CD14-positive monocyte (primary cell): ENCODE measurements around the gene CALR. TPM values are rescaled to one million over a fixed set of nuclear protein-coding genes. Genes with fewer than 3 reads are reported as not detected.

Experiments
- DNase-seq, 3 donors: peaks; one replicate each; pipeline ENCODE4 v3.0.0-alpha.2; 2011 to 2022
- H2AFZ ChIP-seq: 2 replicates; pipeline ENCODE4 v1.6.0; 2012; ENCODE audit warnings: mild to moderate bottlenecking, low read depth, low read length, inconsistent platforms; ENCODE audit not compliant: insufficient read depth, poor library complexity, severe bottlenecking
- H3K27ac ChIP-seq, 2 donors: 1 replicate in 1 of 2; 2 replicates in 1 of 2; pipeline ENCODE4 v1.5.1; 2012 to 2013; ENCODE audit warnings: low read length in 2 of 2, control low read depth in 1 of 2, inconsistent platforms in 1 of 2, low read depth in 1 of 2, mild to moderate bottlenecking in 1 of 2
- H3K27me3 ChIP-seq, 2 donors: one replicate each; pipeline versions ENCODE4 v1.6.0 to v1.6.1; 2011 to 2013; ENCODE audit warnings: low read length in 2 of 2; ENCODE audit not compliant: control insufficient read depth in 2 of 2, insufficient read depth in 2 of 2
- H3K36me3 ChIP-seq, 2 donors: replicated peaks in 1 of 2; 1 replicate in 1 of 2; 2 replicates in 1 of 2; pipeline versions ENCODE4 v1.5.1 to v1.6.1; 2012 to 2013; ENCODE audit warnings: low read length in 2 of 2, control low read depth in 1 of 2, inconsistent platforms in 1 of 2, mild to moderate bottlenecking in 1 of 2; ENCODE audit not compliant: insufficient read depth in 2 of 2, control insufficient read depth in 1 of 2
- H3K4me1 ChIP-seq, 2 donors: 1 replicate in 1 of 2; 2 replicates in 1 of 2; pipeline versions ENCODE4 v1.5.1 to v1.6.1; 2012 to 2013; ENCODE audit warnings: low read length in 2 of 2, control low read depth in 1 of 2, inconsistent platforms in 1 of 2, mild to moderate bottlenecking in 1 of 2, moderate library complexity in 1 of 2; ENCODE audit not compliant: insufficient read depth in 2 of 2, control insufficient read depth in 1 of 2
- H3K4me2 ChIP-seq: replicated peaks from 2 replicates; pipeline ENCODE3; 2012; ENCODE audit warnings: low read length, moderate library complexity, mild to moderate bottlenecking; ENCODE audit not compliant: poor library complexity, severe bottlenecking; ENCODE audit errors: extremely low read depth
- H3K4me3 ChIP-seq, 3 experiments: fragments of 200-600 bp in 1 of 3; sonication (generic) in 1 of 3; replicated peaks in 1 of 3; 1 replicate in 2 of 3; 2 replicates in 1 of 3; pipeline ENCODE4 v1.5.1; 2011 to 2013; ENCODE audit warnings: low read length in 3 of 3, mild to moderate bottlenecking in 3 of 3, control low read depth in 2 of 3, low read depth in 2 of 3, inconsistent platforms in 1 of 3, moderate library complexity in 1 of 3
- H3K79me2 ChIP-seq: 2 replicates; pipeline ENCODE4 v1.6.0; 2012; ENCODE audit warnings: mild to moderate bottlenecking, control low read depth, inconsistent platforms, low read length, moderate library complexity; ENCODE audit not compliant: insufficient read depth
- H3K9ac ChIP-seq: 2 replicates; pipeline ENCODE4 v1.6.0; 2017; ENCODE audit warnings: low read length, mild to moderate bottlenecking; ENCODE audit not compliant: insufficient read depth, poor library complexity, severe bottlenecking
- H3K9me3 ChIP-seq, 2 donors: replicated peaks in 1 of 2; 1 replicate in 1 of 2; 2 replicates in 1 of 2; pipeline versions ENCODE4 v1.5.1 to v1.6.1; 2012 to 2013; ENCODE audit warnings: low read length in 2 of 2, control low read depth in 1 of 2; ENCODE audit not compliant: control insufficient read depth in 1 of 2, insufficient read depth in 1 of 2
- H4K20me1 ChIP-seq: 2 replicates; pipeline ENCODE4 v1.6.0; 2012; ENCODE audit warnings: mild to moderate bottlenecking, low read length, control low read depth, moderate library complexity; ENCODE audit not compliant: insufficient read depth
- H3K27ac Mint-ChIP-seq, 7 donors: one replicate each; pipeline ENCODE4 v1.8.0; 2020; ENCODE audit warnings: mild to moderate bottlenecking in 7 of 7, mixed read lengths in 7 of 7, moderate library complexity in 6 of 7, inconsistent platforms in 2 of 7
- H3K27me3 Mint-ChIP-seq, 3 donors: one replicate each; pipeline ENCODE4 v1.8.0; 2021 to 2022; ENCODE audit warnings: low read depth in 3 of 3, mild to moderate bottlenecking in 3 of 3, mixed read lengths in 3 of 3, moderate library complexity in 3 of 3, inconsistent platforms in 1 of 3
- H3K36me3 Mint-ChIP-seq, 2 donors: one replicate each; pipeline ENCODE4 v1.8.0; 2020; ENCODE audit warnings: mixed read lengths in 2 of 2, inconsistent platforms in 1 of 2, mild to moderate bottlenecking in 1 of 2
- H3K4me1 Mint-ChIP-seq: one replicate; pipeline ENCODE4 v1.8.0; 2020; ENCODE audit warnings: mild to moderate bottlenecking, mixed read lengths
- H3K4me3 Mint-ChIP-seq, 2 donors: one replicate each; pipeline ENCODE4 v1.8.0; 2020; ENCODE audit warnings: mild to moderate bottlenecking in 2 of 2, mixed read lengths in 2 of 2, moderate library complexity in 1 of 2
- H3K9me3 Mint-ChIP-seq, 7 donors: one replicate each; pipeline ENCODE4 v1.8.0; 2020 to 2022; ENCODE audit warnings: mixed read lengths in 7 of 7, mild to moderate bottlenecking in 6 of 7, moderate library complexity in 6 of 7, inconsistent platforms in 2 of 7
- CTCF ChIP-seq: fragments of 200-600 bp; IDR thresholded peaks from one replicate; pipeline ENCODE4 v1.8.0; 2022; ENCODE audit warnings: antibody characterized with exemption, mild to moderate bottlenecking
- WGBS: methylation state at CpG from one replicate; pipeline ENCODE4 v1.1.5; 2013; ENCODE audit warnings: missing lambda C conversion rate; ENCODE audit not compliant: insufficient coverage; 5-methylcytosine and 5-hydroxymethylcytosine counted together
- intact Hi-C, 2 donors: fragments of 100-400 bp; cut with micrococcal nuclease; formaldehyde crosslinking; loops; one replicate each; pipeline versions ENCODE4 v1.15.0 to v1.15.1; 2023
- polyA plus RNA-seq, 3 donors: library from polyadenylated mRNA; depleted of rRNA in 1 of 3; unstranded in 2 of 3; stranded (reverse) in 1 of 3; fragments of 300-500 nt in 2 of 3; fragments of >200 nt in 1 of 3; fragmentation: Illumina TruSeq in 2 of 3; gene quantifications; 1 replicate in 2 of 3; 2 replicates in 1 of 3; pipeline ENCODE4 v1.2.3, GENCODE V29; 2012 to 2021

Gene CALR
- polyA plus RNA-seq, 3 donors = 109 to 441 (median 133) TPM

- Histone ChIP-seq H3K9me3 (no peaks in the 10 kb centered on the region), H2AFZ (no peak overlapping the region), H3K27me3 (no peaks in the 10 kb centered on the region), H3K4me3 (no peak overlapping the region), H3K4me1 (peaks cover 37 to 65% of the 10 kb centered on the region in 2 donors), H3K9ac (no peak overlapping the region), H4K20me1 (peaks cover 51% of the 10 kb centered on the region), H3K36me3 (peaks cover 51 to 69% of the 10 kb centered on the region in 2 donors), H3K79me2 (peaks cover 80% of the 10 kb centered on the region), H3K27ac (peak overlapping the region; percentile 78 to 93), H3K4me2 (no peak overlapping the region)
- H3K9me3 Mint-ChIP-seq = no peaks in the 10 kb centered on the region
- H3K4me3 Mint-ChIP-seq = no peak overlapping the region
- no CpG with 5 or more reads among the region's 2 CpGs for WGBS
- no peaks in the 10 kb centered on the region for H3K27me3 Mint-ChIP-seq
- no peak for DNase-seq
- no peak for TF ChIP-seq CTCF
- H3K4me1 Mint-ChIP-seq = peaks cover 48% of the 10 kb centered on the region
- peak overlapping the region; percentile 91 to 95 (median 94) for H3K27ac Mint-ChIP-seq
- intact Hi-C loops = no loop called here
- H3K36me3 Mint-ChIP-seq = peaks cover 63 to 71% of the 10 kb centered on the region in 2 donors
Measured at GRCh38 chr19:12944104-12944674, 5.8 kb downstream of the CALR start.

GRCh38 chr19:12945479-12946091 lies 7.2 kb downstream of the CALR start, which contains the start of gene RAD23A:
RAD23A (plus strand) TSS chr19:12945862; CDS start chr19:12945949, 87 bp downstream.
- WGBS = under 1% methylated on average over 50 of the region's 62 CpGs
- Histone ChIP-seq H3K4me3 (peak within 1 kb of the TSS; percentile 50 to 95 (median 77)), H4K20me1 (peaks cover 37% of the 10 kb centered on the region), H3K79me2 (peaks cover 66% of the 10 kb centered on the region), H3K27ac (peak within 1 kb of the TSS; percentile 78 to 93), H3K36me3 (peaks cover 52 to 73% of the 10 kb centered on the region in 2 donors), H3K4me2 (peak within 1 kb of the TSS; percentile 81), H3K4me1 (peaks cover 30 to 62% of the 10 kb centered on the region in 2 donors), H3K9ac (peak within 1 kb of the TSS; percentile 94), H3K9me3 (no peaks in the 10 kb centered on the region), H3K27me3 (no peaks in the 10 kb centered on the region), H2AFZ (peak within 1 kb of the TSS; percentile 3)
- no peak for TF ChIP-seq CTCF
- H3K4me1 Mint-ChIP-seq = peaks cover 46% of the 10 kb centered on the region
- H3K27ac Mint-ChIP-seq = peak within 1 kb of the TSS; percentile 91 to 95 (median 94)
- H3K9me3 Mint-ChIP-seq = no peaks in the 10 kb centered on the region
- intact Hi-C loops = loop anchor here in 1 of 2 donors (5.0 kb wide), 1 partner anchor 207 kb away; the partner anchor contains the start of genes IER2 and STX10
- H3K27me3 Mint-ChIP-seq = no peaks in the 10 kb centered on the region
- H3K36me3 Mint-ChIP-seq = peaks cover 61 to 73% of the 10 kb centered on the region in 2 donors
- H3K4me3 Mint-ChIP-seq = peak within 1 kb of the TSS; percentile 86 to 91
- DNase-seq = peak; percentile 98 to 99 (median 99)
